ENCODE data around the gene ADCYAP1R1. TPM values are rescaled to one million over a fixed set of nuclear protein-coding genes. Genes with fewer than 3 reads are reported as not detected.

ADCYAP1R1 gene
- 0.15 and 4.2 TPM in 2 replicates for total RNA-seq

DNA sequence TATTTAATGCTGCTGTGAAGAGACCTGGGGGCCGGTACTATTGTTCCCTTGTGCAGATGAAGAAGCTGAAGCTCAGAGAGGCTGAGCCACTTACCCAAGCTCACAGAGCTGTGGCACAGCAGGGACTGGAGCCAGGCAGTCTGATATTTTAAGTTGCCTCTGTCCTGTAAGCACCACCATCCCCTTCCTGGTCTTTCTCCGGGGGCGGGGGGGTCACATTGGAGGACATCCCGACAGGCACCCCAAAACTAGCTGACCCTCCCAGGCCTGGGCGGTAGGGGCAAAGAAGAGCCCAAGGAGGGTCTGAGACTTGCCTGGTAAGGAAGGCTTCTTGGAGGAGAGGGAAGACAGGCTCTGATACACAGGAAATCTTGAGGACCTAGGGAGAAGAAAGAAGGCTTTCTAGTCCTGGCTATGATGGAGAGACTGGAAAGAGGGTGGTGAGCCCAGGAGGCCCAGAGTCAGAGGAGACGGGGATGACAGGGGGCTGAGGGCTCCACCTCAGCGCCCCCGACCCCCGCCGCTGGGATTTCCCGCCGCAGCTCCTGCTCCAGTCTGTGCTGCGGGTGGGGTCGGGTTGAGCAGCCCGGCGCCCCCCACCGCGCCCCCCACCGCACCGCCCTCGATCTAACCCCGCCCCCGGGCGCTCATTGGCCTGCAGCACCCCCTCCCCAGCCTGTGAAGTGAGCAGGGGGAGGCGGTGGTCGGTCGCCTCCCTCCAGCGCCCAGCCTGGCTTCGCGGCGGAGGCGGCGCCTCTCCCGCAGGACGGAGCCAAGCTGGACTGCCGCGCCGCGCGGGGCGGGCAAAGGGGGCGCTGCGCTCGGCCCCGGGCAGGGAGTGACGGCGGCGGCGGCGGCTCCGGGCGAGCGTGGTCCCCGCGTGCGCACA lies at the start of gene ADCYAP1R1:
ADCYAP1R1 (plus strand) TSS at position 711 of the 889 bp plus-strand sequence. CDS start 10,957 bp downstream, outside the sequence.

Other genes starting within 250 kb of the ADCYAP1R1 start
- 3.6 and 9.3 TPM in 2 replicates for gene AQP1, start 140.5 kb upstream of the ADCYAP1R1 start, total RNA-seq
- gene GHRHR, start 88.4 kb upstream of the ADCYAP1R1 start, total RNA-seq, result not detected in 2 replicates

Measured in epithelial cell of umbilical artery (primary cell).